GM12801 (cell line): Measurements from ENCODE around the gene GCK.

Experiments
- TF ChIP-seq, protein P1 (sequence below): IDR thresholded peaks from one replicate; pipeline ENCODE4 v1.5.1; 2011; ENCODE audit warnings: control low read depth; ENCODE audit not compliant: insufficient read length; ENCODE audit errors: extremely low read depth

Gene GCK

DNA sequence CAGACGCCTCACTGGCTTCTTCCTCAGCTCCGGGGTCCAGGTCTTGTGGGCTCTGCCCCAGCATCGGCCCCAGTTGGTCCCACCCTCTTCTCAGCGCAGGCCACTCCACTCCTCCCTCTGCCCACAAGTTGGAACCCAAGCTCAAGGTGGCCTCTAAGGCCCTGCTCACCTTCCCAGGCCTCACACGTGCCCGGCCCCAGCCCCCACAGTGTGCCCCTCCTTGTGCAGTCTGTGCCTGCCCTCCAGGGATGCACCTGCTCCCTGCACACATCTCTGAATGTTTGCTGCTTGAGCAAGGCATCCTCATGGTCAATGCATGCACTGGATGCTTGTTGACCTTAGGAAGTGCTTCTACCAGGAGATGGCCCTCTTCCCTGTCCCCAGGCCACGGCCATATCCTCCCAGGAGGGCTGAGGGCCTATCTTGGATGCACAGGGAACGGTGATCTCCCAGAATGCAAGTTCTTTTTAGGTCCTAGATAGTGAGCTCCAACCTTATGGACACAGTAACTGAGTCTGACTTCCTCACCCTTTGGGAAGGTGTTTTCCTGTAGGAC is 92.8 kb downstream of the GCK start:
- TF ChIP-seq, protein P1, sequence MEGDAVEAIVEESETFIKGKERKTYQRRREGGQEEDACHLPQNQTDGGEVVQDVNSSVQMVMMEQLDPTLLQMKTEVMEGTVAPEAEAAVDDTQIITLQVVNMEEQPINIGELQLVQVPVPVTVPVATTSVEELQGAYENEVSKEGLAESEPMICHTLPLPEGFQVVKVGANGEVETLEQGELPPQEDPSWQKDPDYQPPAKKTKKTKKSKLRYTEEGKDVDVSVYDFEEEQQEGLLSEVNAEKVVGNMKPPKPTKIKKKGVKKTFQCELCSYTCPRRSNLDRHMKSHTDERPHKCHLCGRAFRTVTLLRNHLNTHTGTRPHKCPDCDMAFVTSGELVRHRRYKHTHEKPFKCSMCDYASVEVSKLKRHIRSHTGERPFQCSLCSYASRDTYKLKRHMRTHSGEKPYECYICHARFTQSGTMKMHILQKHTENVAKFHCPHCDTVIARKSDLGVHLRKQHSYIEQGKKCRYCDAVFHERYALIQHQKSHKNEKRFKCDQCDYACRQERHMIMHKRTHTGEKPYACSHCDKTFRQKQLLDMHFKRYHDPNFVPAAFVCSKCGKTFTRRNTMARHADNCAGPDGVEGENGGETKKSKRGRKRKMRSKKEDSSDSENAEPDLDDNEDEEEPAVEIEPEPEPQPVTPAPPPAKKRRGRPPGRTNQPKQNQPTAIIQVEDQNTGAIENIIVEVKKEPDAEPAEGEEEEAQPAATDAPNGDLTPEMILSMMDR, result no peak

DNA sequence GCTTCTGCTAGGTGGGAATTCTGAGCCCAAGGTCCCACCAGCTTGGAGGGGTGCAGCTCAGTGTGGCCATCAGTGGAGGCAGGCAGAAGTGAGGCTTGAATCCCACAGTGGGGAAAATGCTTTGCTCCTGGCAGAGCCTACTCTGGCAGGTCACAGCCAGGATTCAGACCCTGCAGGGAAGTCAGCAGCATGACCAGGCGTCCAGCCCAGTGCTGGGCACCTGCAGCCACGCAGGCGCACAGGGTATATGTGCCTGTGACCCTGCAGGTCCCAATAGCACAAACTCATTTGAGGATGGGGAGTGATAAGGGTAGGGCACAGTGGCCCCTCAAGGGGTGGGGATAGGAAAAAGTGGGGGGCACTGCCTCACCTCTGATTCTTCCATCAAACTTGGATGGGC is 93.5 kb downstream of the GCK start:
- TF ChIP-seq, protein P1, result no peak

DNA sequence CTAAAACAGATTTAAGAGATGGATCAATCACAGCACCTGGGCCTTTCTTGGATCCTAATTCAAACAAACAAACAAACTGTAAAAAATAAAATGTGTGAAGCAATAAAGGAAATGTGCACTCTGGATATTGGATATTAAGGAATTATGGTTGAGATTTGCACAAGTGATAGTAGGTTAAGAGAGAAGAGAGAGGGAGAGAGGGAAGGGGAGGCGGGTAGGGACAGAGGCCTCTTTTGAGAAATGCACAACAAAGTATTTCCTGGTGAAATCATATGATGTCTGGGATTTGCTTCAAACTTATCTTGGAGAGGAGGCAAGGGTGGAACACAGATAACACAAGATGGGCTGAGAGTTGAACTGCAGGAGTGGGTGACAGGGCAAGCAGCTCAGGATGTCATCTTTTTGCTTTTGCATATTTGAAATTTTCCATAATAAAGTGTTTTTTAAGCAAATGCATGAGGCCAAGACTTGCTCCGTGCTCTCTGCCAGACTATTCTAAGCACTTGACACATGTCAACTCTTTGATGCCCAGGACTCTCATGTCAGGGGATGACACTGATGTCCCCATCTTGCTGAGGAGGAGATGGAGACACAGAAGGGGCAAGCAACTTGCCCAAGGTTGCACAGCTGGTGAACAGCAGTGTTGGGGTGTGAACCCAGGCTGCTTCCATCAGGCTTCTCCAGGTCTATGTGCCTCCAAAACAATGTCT is 94.2 kb downstream of the GCK start:
- TF ChIP-seq, protein P1, result no peak

DNA sequence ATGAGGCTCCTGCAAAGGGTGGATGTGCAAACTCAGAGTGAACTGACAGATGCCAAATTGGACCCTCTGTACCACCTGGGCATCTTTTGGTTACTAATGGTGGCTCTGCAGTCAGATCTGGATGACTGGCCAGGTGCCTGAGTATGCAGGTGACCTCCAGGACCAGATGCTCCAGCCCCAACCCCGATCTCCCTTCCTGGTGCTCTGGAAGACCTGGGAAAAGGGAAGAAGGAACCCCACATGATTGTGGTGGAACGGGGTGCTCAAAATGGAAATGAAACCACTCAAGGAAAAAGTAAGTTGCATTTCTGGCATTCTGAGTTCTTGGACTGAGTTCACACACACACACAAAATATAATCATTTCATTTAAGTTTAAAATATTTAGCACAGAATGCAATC is 94.9 kb downstream of the GCK start:
- TF ChIP-seq, protein P1, result no peak
